DND-41 (cell line): ENCODE data around the gene LBHD2.

ENCODE experiments used
- ATAC-seq: fragments of 200-7000 bp; cut with Tn5 transposase; 3 replicates; pipeline ENCODE4 v1.9.1; 2021; ENCODE audit warnings: low read depth; ENCODE audit not compliant: insufficient read depth
- DNase-seq: peaks from one replicate; pipeline ENCODE4 v3.0.0-alpha.2; 2020
- H2AFZ ChIP-seq: 2 replicates; pipeline ENCODE4 v1.6.0; 2012; ENCODE audit warnings: low read depth, low read length
- H3K27ac ChIP-seq: 2 replicates; pipeline ENCODE4 v1.5.1; 2012; ENCODE audit warnings: low read length, inconsistent platforms
- H3K27me3 ChIP-seq: fragments of 200-600 bp; sonication (generic); 2 replicates; pipeline ENCODE4 v1.6.0; 2012; ENCODE audit warnings: low read length, mild to moderate bottlenecking, inconsistent platforms; ENCODE audit not compliant: insufficient read depth, poor library complexity
- H3K36me3 ChIP-seq: 2 replicates; pipeline ENCODE4 v1.5.1; 2012; ENCODE audit warnings: low read length, inconsistent platforms; ENCODE audit not compliant: insufficient read depth
- H3K4me1 ChIP-seq: 2 replicates; pipeline ENCODE4 v1.5.1; 2012; ENCODE audit warnings: mild to moderate bottlenecking, low read length; ENCODE audit not compliant: insufficient read depth
- H3K4me2 ChIP-seq: 2 replicates; pipeline ENCODE4 v1.6.0; 2012; ENCODE audit warnings: mild to moderate bottlenecking, moderate library complexity, low read length, inconsistent platforms; ENCODE audit not compliant: insufficient read depth
- H3K4me3 ChIP-seq, 2 experiments: fragments of 200-600 bp in 1 of 2; shearing (Covaris generic) in 1 of 2; 2 replicates each; pipeline ENCODE4 v1.5.1; 2012 to 2016; ENCODE audit warnings: inconsistent platforms in 2 of 2, low read length in 2 of 2, mild to moderate bottlenecking in 2 of 2, low read depth in 1 of 2, moderate library complexity in 1 of 2
- H3K79me2 ChIP-seq: 2 replicates; pipeline ENCODE4 v1.6.0; 2012; ENCODE audit warnings: low read length, inconsistent platforms; ENCODE audit not compliant: insufficient read depth
- H3K9ac ChIP-seq: 2 replicates; pipeline ENCODE4 v1.6.0; 2012; ENCODE audit warnings: low read depth, mild to moderate bottlenecking, inconsistent platforms, low read length, moderate library complexity
- H3K9me3 ChIP-seq: 2 replicates; pipeline ENCODE4 v1.5.1; 2012; ENCODE audit warnings: low read length, moderate library complexity, mild to moderate bottlenecking, inconsistent platforms; ENCODE audit not compliant: insufficient read depth, severe bottlenecking
- H4K20me1 ChIP-seq: 2 replicates; pipeline ENCODE4 v1.6.0; 2012; ENCODE audit warnings: low read length; ENCODE audit not compliant: insufficient read depth
- CTCF ChIP-seq: IDR thresholded peaks from 2 replicates; pipeline ENCODE4 v1.5.1; 2012; ENCODE audit warnings: borderline replicate concordance, low read length, moderate library complexity, mild to moderate bottlenecking; ENCODE audit not compliant: poor library complexity, severe bottlenecking; ENCODE audit errors: extremely low read depth
- EZH2 ChIP-seq: IDR thresholded peaks from 3 replicates; pipeline ENCODE4 v1.6.1; 2012; ENCODE audit warnings: borderline replicate concordance, low read depth, mild to moderate bottlenecking, moderate library complexity, low read length, inconsistent platforms; ENCODE audit not compliant: severe bottlenecking

LBHD2 gene

GRCh38 chr14:103130017-103130764, 46.2 kb downstream of the LBHD2 start:
- Histone ChIP-seq H3K9me3 (no peaks in the 10 kb centered on the region), H3K4me3 (no peak overlapping the region), H3K4me1 (no peaks in the 10 kb centered on the region), H3K4me2 (no peak overlapping the region), H2AFZ (no peak overlapping the region), H3K27ac (no peak overlapping the region), H3K36me3 (no peaks in the 10 kb centered on the region), H3K27me3 (no peaks in the 10 kb centered on the region), H3K79me2 (no peaks in the 10 kb centered on the region), H4K20me1 (peaks cover 5% of the 10 kb centered on the region; the same call in 1 of the 2 replicates), H3K9ac (no peak overlapping the region)
- no peak for ATAC-seq
- TF ChIP-seq CTCF, result no peak
- no peak for TF ChIP-seq EZH2
- no peak for DNase-seq

GRCh38 chr14:103130965-103131364, 47.0 kb downstream of the LBHD2 start:
- Histone ChIP-seq H3K4me1 (no peaks in the 10 kb centered on the region), H3K9ac (no peak overlapping the region), H3K79me2 (no peaks in the 10 kb centered on the region), H3K9me3 (no peaks in the 10 kb centered on the region), H3K4me2 (no peak overlapping the region), H3K4me3 (no peak overlapping the region), H3K36me3 (no peaks in the 10 kb centered on the region), H2AFZ (no peak overlapping the region), H4K20me1 (peaks cover 5% of the 10 kb centered on the region; the same call in 1 of the 2 replicates), H3K27me3 (no peaks in the 10 kb centered on the region), H3K27ac (no peak overlapping the region)
- DNase-seq (no peak), ATAC-seq (no peak)
- TF ChIP-seq EZH2 (no peak), CTCF (no peak)

GRCh38 chr14:103131580-103131979, 47.6 kb downstream of the LBHD2 start:
- Histone ChIP-seq H3K9ac (no peak overlapping the region), H3K36me3 (no peaks in the 10 kb centered on the region), H3K27me3 (no peaks in the 10 kb centered on the region), H3K4me3 (no peak overlapping the region), H3K27ac (no peak overlapping the region), H2AFZ (no peak overlapping the region), H3K9me3 (no peaks in the 10 kb centered on the region), H3K4me1 (no peaks in the 10 kb centered on the region), H4K20me1 (peaks cover 5% of the 10 kb centered on the region; the same call in 1 of the 2 replicates), H3K4me2 (no peak overlapping the region), H3K79me2 (no peaks in the 10 kb centered on the region)
- TF ChIP-seq CTCF (no peak), EZH2 (no peak)
- ATAC-seq (no peak), DNase-seq (no peak)
